Testis (tissue), 5 donors: Measurements from ENCODE around the gene GAS5. TPM values are rescaled to one million over a fixed set of nuclear protein-coding genes. Genes with fewer than 3 reads are reported as not detected.

ENCODE experiments used
- DNase-seq: peaks from one replicate; pipeline ENCODE4 v3.0.0-alpha.2; 2019
- H3K27ac ChIP-seq, 2 donors: fragments of 200-600 bp; sonication (generic); one replicate each; pipeline ENCODE4 v1.5.1; 2019
- H3K27me3 ChIP-seq: fragments of 200-600 bp; sonication (generic); one replicate; pipeline ENCODE4 v1.5.1; 2019
- H3K36me3 ChIP-seq: fragments of 200-600 bp; sonication (generic); one replicate; pipeline ENCODE4 v1.5.1; 2017; ENCODE audit warnings: low read depth; ENCODE audit errors: missing control alignments
- H3K4me1 ChIP-seq: fragments of 200-600 bp; sonication (generic); one replicate; pipeline ENCODE4 v1.5.1; 2019
- H3K4me3 ChIP-seq, 2 donors: fragments of 200-600 bp; sonication (generic); one replicate each; pipeline ENCODE4 v1.5.1; 2017 to 2019
- H3K9me3 ChIP-seq: fragments of 200-600 bp; sonication (generic); one replicate; pipeline ENCODE4 v1.5.1; 2017
- POLR2A ChIP-seq: fragments of 450-650 bp; IDR thresholded peaks from one replicate; pipeline ENCODE4 v1.6.1; 2017; ENCODE audit warnings: antibody characterized with exemption, mild to moderate bottlenecking, moderate library complexity
- WGBS, 2 donors: methylation state at CpG; one replicate each; pipeline ENCODE4 v1.1.5; 2018; 5-methylcytosine and 5-hydroxymethylcytosine counted together
- intact Hi-C: fragments of 100-400 bp; cut with DNase I; formaldehyde crosslinking; loops from one replicate; pipeline ENCODE4 v1.15.1; 2023; ENCODE audit warnings: low total_unique reads
- long read RNA-seq, 2 donors: transcript quantifications; one replicate each; lab custom pipeline, GENCODE V29; 2026
- polyA plus RNA-seq: library from polyadenylated mRNA; stranded (reverse); fragments of 350-450 nt; fragmentation: Illumina TruSeq; extraction: RNeasy Lipid Tissue Mini Kit (QIAGEN cat#74804); gene quantifications from one replicate; pipeline ENCODE4 v1.2.3, GENCODE V29; 2014; ENCODE audit warnings: low read depth, low replicate concordance; ENCODE audit not compliant: insufficient read depth
- total RNA-seq, 2 donors: library from RNA; depleted of rRNA; stranded (reverse); fragments of >200 nt; gene quantifications; one replicate each; pipeline ENCODE4 v1.2.3, GENCODE V29; 2016
- TF ChIP-seq, protein P1 (sequence below), 3 experiments: fragments of 450-650 bp in 2 of 3; fragments of 200-600 bp in 1 of 3; sonication (generic) in 1 of 3; IDR thresholded peaks; one replicate each; pipeline ENCODE4 v1.5.1; 2016 to 2019; ENCODE audit warnings: antibody characterized with exemption in 3 of 3, mild to moderate bottlenecking in 2 of 3, moderate library complexity in 1 of 3

GAS5 gene
- total RNA-seq (100 to 1,000 TPM; 101 to 158 TPM), polyA plus RNA-seq (130 TPM)
- long read RNA-seq, donor 1, transcript GAS5-218 (11 exons, 565 nt): minor isoform, 58 of 428 reads
- long read RNA-seq, donor 1, transcript GAS5-221 (12 exons, 632 nt): major isoform, 126 of 428 reads
- long read RNA-seq, donor 1, transcript GAS5-226 (8 exons, 632 nt): minor isoform, 8 of 428 reads
- long read RNA-seq, donor 1, transcript GAS5-201 (10 exons, 979 nt): minor isoform, 5 of 428 reads
- long read RNA-seq, donor 1, partial matches to known transcripts: 104 of 428 reads
- long read RNA-seq, donor 1, other reads (novel, unspliced or antisense): 108 of 428 reads
- long read RNA-seq, donor 2, transcript GAS5-218 (11 exons, 565 nt): minor isoform, 33 of 183 reads
- long read RNA-seq, donor 2, transcript GAS5-221 (12 exons, 632 nt): major isoform, 58 of 183 reads
- long read RNA-seq, donor 2, partial matches to known transcripts: 29 of 183 reads
- long read RNA-seq, donor 2, other reads (novel, unspliced or antisense): 54 of 183 reads

DNA sequence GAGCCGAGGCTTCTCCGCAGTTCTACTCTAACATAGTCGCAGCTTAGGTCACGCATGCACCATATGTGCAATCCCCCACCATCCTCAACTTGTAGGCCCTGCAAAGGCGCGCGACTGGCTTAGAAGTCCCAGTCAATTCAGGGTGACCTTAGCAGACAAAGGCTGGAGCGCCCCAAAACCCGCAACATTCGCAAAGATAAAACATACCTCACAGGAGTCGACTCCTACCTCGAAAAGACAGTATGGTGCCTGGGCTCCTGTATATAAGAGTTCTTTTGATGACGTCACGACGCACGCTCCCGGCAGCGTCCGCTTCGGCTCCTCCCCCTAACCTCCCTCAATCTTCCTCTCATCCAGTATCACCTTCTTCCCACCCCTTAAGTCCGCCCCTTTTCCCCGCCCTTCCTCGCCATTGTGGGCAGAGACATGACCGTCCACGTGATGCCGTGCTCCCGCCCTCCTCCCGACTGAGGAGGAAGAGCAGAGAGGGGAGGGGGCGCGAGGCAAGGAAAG is at the start of gene GAS5:
Gene GAS5 (minus strand): TSS at position 237 of the 513 bp plus-strand sequence.
- intact Hi-C loops: no loop called here
- peak within 1 kb of the TSS; percentile 78 to 88 for H3K4me3 ChIP-seq
- H3K27ac ChIP-seq: peak within 1 kb of the TSS; percentile 92 to 95
- peak; percentile 96 for TF ChIP-seq POLR2A
- TF ChIP-seq, protein P1, sequence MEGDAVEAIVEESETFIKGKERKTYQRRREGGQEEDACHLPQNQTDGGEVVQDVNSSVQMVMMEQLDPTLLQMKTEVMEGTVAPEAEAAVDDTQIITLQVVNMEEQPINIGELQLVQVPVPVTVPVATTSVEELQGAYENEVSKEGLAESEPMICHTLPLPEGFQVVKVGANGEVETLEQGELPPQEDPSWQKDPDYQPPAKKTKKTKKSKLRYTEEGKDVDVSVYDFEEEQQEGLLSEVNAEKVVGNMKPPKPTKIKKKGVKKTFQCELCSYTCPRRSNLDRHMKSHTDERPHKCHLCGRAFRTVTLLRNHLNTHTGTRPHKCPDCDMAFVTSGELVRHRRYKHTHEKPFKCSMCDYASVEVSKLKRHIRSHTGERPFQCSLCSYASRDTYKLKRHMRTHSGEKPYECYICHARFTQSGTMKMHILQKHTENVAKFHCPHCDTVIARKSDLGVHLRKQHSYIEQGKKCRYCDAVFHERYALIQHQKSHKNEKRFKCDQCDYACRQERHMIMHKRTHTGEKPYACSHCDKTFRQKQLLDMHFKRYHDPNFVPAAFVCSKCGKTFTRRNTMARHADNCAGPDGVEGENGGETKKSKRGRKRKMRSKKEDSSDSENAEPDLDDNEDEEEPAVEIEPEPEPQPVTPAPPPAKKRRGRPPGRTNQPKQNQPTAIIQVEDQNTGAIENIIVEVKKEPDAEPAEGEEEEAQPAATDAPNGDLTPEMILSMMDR (IDR thresholded peaks at IDR 0.05): no peak
- H3K36me3 ChIP-seq: no peaks in the 10 kb centered on the region
- WGBS, 2 donors: 0 to 1% methylated on average over 9 to 30 of the region's 30 CpGs
- no peaks in the 10 kb centered on the region for H3K27me3 ChIP-seq
- peaks cover 33% of the 10 kb centered on the region for H3K4me1 ChIP-seq
- peak; percentile 100 for DNase-seq
- H3K9me3 ChIP-seq: no peaks in the 10 kb centered on the region

DNA sequence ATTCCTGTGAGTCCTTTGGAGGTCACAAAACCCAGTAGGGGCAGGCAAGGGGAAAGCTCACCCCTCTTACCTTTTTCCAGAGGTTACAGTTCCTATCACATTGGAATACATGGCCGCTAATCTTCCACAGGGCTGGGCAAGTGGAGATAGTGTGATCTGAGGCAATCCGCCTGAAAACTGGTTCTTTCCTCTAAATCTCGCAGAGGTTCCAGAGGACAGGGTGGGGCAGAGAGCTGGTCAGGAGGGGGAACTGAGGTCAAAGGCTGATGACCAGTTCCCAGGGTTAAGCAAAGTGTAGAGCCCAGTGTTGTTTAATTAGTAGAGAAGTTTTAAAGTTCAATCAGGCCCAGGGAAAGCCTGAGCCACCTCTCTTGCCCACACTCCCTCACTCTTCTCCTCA is 49.4 kb upstream of the GAS5 start, which contains the start of gene SERPINC1:
Gene SERPINC1 (minus strand): TSS at position 179 of the 400 bp plus-strand sequence. CDS start 68 bp downstream, at position 111.
- TF ChIP-seq POLR2A: no peak
- TF ChIP-seq, protein P1 (IDR thresholded peaks at IDR 0.05): no peak
- Histone ChIP-seq H3K36me3 (no peaks in the 10 kb centered on the region), H3K27me3 (no peaks in the 10 kb centered on the region)

DNA sequence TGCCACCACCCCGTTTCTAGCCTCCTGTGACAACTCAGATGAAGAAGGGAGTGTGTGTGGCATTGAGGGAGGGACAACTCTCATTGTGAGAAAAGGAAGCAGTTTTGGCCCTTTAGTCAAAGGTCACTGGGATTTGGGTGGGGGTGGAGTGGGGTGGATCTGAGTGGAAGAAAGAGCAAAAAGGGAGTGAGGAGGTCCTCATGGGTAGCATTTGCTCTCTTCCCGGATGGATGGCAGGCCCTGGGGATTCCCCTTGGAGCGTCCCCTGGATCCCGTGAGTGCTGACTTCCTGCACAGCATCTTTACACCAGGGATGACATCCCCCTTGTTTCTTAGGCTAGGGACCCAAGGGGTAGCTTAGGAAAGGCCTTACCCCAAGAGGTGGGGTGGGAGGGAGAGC is 48.9 kb upstream of the GAS5 start:
- no peaks in the 10 kb centered on the region for H3K36me3 ChIP-seq
- no peaks in the 10 kb centered on the region for H3K9me3 ChIP-seq
- no peaks in the 10 kb centered on the region for H3K27me3 ChIP-seq
- no peak overlapping the region for H3K27ac ChIP-seq
- no peak overlapping the region for H3K4me3 ChIP-seq
- WGBS, 2 donors: 89 to 92% methylated on average over 4 of the region's 4 CpGs
- intact Hi-C loops: no loop called here
- H3K4me1 ChIP-seq: no peaks in the 10 kb centered on the region
- no peak for DNase-seq
- TF ChIP-seq, protein P1 (IDR thresholded peaks at IDR 0.05): no peak
- TF ChIP-seq POLR2A: no peak

More for the DNA sequence above, 49.4 kb upstream of the GAS5 start, which contains the start of gene SERPINC1:
- WGBS, 2 donors: 83 to 96% methylated on average over 3 of the region's 3 CpGs
- DNase-seq: no peak
- Histone ChIP-seq H3K9me3 (no peaks in the 10 kb centered on the region), H3K4me3 (no peak within 1 kb of the TSS), H3K27ac (no peak within 1 kb of the TSS), H3K4me1 (no peaks in the 10 kb centered on the region)
- intact Hi-C loops: no loop called here

DNA sequence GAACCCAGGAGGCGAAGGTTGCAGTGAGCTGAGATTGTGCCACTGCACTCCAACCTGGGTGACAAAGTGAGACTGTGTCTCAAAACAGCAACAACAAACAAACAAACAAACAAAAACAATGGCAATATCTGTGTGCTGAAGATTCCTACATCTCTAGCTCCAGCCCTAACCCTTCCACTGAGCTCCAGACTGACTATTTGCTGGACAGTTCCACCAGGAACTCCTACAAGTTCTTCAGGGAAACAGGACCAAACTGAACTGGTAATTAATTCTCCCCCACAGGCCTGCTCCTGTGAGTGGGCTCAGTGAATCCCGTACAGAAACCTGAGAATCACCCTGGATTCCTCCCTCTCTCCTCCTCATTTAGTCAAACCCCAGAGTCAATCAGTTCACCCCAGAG is 47.8 kb upstream of the GAS5 start:
- Histone ChIP-seq H3K27ac (no peak overlapping the region), H3K36me3 (no peaks in the 10 kb centered on the region), H3K4me3 (no peak overlapping the region), H3K27me3 (no peaks in the 10 kb centered on the region), H3K4me1 (no peaks in the 10 kb centered on the region), H3K9me3 (no peaks in the 10 kb centered on the region)
- no peak for TF ChIP-seq POLR2A
- TF ChIP-seq, protein P1 (IDR thresholded peaks at IDR 0.05): no peak
- WGBS, 2 donors: 62 to 75% methylated on average over 2 of the region's 2 CpGs
- intact Hi-C loops: no loop called here
- DNase-seq: no peak
